ENCODE results near the gene TCP1.
A peak's percentile ranks its signal among the peaks of the same experiment; 100 is the strongest.
"Not testable (repeated sequence)": the region's sequence is repeated elsewhere in the genome, so short reads cannot be mapped to it uniquely, and the experiment has no call there.

TCP1 gene

DNA sequence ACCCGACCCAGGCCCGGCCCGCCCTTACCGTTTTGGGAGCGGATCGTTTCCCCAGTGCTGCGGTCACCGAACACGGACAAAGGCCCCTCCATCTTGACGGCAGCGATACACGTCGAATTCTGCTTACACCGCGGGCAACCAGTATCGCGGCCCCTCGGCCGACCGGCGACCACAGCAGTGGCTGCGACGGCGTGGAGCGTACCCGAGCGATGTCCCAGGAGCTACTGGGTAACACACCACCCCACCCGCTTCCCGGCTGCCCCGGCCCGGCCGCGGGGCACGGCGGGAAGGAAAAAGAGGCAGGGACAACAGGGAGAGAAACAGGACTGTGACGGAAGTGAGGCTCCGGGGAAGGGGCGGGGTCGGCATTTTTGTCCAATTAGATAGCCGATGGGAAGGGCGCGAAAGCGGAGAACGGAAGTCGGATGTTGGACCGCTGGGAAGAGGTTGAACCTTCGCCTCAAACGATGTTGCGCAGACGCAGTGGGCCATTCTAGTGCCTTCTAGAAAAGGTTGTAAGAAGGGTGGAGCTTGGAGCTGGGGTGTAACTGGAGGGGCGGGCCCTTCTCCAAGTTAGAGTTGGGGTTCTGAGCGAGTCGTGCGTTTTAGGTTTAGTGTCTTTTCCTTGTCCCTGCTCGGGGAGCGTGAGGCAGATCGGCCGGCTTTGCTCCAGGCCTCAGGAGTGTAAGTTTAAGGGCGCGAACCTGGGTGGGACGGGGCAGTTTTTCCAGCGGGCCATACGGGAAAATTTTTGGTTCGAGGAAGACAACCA, at the start of gene TCP1:
Gene TCP1 (minus strand): TSS at position 226 of the 772 bp plus-strand sequence. CDS start 134 bp downstream, at position 92.
- DNase-seq (ENCODE audit: low read depth, low spot score): peak; percentile 100

DNA sequence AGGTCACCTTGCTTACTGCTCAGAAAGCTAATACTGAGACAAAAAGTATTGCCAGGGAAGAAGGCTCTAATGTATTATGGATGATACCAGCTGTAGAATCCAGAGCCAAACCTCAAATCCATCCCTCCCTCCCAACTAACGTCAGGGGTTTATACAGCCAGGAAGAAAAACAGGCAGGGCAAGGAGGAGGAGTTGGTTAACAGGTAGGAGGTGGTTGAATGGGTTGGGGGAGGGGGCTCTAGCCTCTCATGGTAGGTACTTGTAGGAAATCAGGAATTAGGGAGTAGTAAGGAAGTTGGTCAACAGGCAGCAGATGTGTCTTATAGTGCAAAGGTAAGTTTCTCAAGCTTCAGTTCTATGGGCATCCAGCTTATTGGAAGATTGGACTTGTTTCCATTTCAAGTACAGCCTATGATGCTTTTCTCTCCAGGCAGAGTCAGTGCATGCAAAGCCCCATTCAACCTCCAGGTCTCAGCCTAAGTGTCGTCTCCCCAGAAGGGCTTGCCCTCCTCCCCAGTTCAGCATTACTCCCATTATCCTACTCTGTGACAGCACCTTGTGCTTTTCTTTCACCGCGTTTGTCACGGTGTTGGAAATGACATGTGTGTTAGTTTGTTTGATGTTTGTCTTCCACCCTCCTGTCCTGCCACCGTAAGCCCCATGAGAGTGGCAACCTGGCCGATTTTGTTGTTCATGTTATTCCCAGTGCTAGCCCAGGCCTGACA, 48.8 kb upstream of the TCP1 start:
- peak; percentile 20 for DNase-seq (ENCODE audit: low read depth, low spot score)

DNA sequence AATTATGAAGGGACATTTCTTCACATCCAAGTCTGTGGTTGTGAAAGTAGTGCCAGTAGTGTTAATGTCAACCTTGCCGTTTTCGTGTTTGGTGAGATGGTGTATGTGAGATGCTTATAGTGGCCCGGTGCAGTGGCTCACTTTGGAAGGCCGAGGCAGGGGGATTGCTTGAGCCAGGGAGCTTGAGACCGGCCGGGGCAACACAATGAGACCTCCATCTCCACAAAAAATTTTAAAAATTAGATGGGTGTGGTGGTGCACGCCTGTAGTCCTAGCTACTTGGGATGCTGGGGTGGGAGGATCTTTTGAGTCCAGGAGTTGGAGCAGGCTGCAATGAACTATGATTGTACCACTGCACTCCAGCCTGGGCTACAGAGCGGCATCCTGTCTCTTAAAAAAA, 48.1 kb upstream of the TCP1 start:
- no peak for DNase-seq (ENCODE audit: low read depth, low spot score)

- no peak for DNase-seq (ENCODE audit: low read depth, low spot score)
Measured at GRCh38 chr6:159836718-159837490, 47.5 kb upstream of the TCP1 start.

GRCh38 chr6:159833997-159834603, 44.7 kb upstream of the TCP1 start:
- DNase-seq (ENCODE audit: low read depth, low spot score): no peak

- DNase-seq (ENCODE audit: low read depth, low spot score): no peak
Measured at GRCh38 chr6:159833556-159833955, 44.2 kb upstream of the TCP1 start.

- DNase-seq (ENCODE audit: low read depth, low spot score): no peak
Measured at GRCh38 chr6:159832946-159833345, 43.5 kb upstream of the TCP1 start.

DNA sequence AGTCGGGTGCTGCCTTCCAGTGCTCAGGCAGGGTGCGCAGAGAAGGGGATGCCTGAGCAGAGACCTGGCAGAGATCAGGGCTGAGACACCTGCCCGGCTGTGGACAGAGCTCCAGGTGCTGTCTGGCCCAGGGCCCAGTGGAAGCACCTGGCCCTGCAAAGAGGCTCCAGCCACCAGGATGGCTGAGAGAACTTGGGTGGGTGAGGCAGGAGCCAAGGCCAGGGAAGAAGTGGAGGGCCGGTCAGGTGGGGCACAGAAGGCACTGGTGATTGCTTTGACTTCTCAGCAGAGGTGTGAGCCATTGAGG, 41.9 kb upstream of the TCP1 start:
- no peak for DNase-seq (ENCODE audit: low read depth, low spot score)

DNA sequence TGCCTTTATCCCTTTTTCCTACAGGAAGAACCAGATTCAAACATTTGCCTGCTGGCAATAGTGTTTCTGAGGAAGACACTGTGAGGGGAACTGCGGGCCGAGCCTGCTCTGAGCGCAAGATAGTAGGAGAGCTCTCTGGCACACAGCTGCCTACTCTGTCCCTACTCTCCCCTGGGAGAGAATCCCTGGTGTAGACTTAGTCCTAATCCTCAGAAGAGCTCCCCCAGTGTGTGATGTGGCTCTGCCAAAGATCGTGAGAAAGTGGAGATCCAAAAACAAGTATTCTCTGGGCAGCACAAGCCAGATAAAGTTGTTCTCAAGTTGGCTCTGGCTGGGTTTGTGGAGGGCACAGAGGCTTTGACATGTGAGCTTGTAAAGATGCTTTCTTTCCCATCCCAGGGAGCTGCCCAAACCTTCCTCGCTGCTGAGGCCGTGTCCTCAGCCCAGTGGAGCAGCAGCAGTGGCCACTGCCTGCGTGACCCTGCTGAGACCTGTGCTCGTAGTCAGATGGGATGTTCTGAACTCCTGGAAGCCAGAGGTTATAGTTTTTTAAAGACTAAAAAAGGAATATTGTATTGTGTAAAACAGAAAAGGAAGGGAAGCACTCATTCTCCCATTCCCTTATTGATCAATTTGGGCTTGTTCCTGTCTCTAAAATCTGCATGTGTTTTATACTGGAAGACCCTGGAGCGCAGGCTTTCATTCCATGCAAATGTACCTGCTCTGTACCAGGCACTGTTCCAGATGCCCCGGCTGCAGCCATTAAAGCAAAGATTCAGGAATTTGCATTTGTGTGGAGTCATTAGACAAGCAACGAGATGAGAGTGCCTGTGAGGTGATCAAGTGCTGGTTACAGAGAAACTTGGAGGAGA, 41.3 kb upstream of the TCP1 start:
- DNase-seq (ENCODE audit: low read depth, low spot score): no peak

DNA sequence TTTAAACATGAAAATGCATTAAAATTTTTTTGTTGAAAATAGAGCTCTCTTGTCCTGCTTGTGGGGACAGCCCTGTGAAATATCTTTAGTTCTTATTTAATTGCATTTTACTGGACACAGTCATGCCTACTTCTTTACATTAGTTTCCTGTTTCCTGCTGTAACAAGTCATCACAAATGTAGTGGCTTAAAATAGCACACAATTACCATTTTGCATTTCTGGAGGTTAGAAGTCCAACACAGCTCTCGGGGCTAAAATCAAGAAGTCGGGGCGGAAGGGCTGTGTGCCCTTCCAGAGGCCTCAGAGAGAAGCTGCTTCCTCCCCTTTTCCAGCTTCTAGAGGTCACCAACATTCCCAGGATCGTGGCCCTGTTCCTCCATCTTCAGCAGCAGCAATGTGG, 40.1 kb upstream of the TCP1 start:
- no peak for DNase-seq (ENCODE audit: low read depth, low spot score)

- no peak for DNase-seq (ENCODE audit: low read depth, low spot score)
Measured at GRCh38 chr6:159828074-159828473, 38.7 kb upstream of the TCP1 start.

- no peak for DNase-seq (ENCODE audit: low read depth, low spot score)
Measured at GRCh38 chr6:159826968-159827647, 37.7 kb upstream of the TCP1 start.

DNA sequence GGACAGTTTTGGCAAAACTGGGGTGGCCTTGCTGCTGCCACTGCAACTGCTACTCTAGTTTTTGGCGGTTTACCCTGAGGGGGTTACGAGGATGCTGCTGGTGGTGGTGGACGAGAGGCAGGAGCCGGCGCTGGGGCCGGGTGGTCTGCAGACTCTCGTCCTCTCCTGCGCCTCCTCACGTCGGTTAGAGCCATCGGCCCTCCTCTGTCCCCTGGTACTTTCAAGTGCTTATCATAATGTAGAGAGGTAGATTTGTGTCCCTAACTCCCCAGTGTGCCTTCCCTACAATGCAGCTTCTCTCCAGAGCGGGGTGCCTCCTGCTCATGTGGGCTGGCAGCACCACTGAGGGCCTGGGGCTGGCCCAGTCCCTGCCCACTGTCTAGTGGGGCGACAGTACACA, 36.6 kb upstream of the TCP1 start:
- no peak for DNase-seq (ENCODE audit: low read depth, low spot score)

DNA sequence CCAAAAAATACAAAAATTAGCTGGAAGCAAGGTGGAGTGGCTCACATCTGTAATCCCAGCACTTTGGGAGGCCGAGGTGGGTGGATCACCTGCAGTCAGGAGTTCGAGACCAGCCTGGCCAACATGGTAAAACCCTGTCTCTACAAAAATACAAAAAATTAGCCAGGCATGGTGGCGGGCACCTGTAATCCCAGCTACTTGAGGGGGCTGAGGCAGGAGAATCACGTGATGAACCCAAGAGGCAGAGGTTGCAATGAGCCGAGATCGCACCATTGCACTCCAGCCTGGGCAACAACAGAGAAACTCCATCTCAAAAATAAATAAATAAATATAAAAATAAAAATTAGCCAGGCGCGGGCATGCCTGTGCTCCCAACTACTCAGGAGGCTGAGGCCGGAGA, 35.3 kb upstream of the TCP1 start:
- not testable (repeated sequence) for DNase-seq (ENCODE audit: low read depth, low spot score)

DNA sequence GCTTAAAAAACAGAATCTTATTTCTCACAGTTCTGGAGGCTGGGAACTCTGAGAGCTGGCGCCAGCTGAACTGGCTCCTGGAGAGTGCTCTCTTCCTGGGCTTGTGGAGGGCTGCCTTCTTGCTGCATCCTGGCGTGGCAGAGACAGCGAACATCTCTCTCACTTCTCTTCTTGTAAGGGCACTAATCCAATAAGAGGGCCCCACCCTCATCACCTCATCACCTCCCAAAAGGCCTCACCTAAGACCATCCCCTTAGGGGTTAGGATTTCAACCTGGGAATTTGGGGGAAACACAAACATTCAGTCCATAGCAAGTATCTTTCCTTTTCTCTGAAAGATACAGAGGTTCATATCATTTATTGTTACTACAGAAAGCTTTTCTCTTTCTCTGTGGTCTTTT, 34.6 kb upstream of the TCP1 start:
- DNase-seq (ENCODE audit: low read depth, low spot score): no peak

DNA sequence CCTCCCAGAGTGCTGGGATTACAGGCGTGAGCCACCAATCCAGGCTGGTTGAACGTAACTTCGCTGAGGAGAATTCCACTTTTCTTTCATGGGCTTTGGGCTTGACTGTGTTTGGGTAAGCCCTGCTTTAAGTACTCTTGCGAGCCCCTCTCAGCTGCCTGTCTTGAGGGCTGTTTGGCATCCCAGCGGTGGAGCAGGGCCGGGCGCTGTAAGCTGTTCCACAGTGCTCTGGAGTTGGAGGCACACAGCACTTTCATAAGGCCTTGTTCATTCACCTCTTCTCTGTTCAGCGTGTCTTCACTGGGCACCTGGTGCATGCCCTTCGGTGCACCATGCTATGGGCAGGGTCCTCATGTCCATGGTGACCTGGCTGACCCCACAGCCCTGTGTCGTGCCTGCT, 32.3 kb upstream of the TCP1 start:
- DNase-seq (ENCODE audit: low read depth, low spot score): no peak

DNA sequence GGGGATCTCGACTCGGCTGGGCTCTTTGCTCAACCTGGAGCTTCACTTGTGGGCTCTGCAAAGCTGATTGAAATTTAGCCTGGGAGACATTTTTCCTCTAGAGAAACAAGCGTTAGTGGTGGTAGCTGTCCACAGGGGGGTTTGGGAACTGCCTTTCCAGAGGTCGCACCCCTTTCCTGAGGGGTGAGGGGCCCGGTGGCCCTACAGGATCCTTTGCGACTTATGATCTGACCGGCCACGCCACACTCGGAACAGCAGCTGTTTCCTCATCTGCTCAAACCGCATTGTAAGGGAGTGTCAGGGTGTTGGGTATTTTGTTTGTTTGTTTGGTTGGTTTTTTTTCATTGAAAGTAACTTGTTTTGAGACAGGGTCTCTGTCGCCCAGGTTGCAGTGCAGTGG, 31.7 kb upstream of the TCP1 start:
- DNase-seq (ENCODE audit: low read depth, low spot score): no peak

DNA sequence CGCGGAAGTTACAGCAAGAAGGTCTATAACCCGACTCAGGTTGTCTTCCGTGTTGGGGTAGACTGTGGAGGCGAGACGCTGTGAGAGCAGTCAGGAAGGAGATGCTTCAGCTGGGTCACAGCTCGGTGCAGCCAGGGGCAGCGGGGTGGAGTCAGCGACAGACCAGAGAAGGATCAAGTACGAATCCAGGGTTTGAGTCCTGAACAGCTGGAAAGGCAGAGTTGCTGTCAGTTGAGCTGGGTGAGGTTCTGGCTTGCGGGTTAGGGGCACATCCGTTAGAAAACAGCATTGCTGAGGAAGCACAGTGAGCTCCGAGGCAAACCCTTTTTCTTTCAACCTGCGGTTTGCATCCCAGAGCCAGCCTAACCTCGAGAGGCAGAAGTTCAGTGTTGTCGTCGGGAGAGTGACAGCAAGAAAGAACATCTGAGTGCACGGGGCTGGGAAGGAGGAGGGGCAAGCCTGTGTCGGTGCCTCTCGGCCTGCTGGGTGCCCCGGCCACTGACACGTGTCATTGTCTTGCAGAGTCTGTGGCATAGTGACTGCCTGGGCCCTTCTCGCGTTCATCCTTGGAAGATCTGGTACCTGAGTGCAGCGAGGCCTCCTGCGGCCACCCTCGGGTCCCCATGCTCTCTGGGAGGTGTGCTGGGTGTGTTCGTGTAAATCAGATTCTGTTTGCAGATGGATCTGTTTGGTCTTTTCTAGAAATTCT, 30.7 kb upstream of the TCP1 start:
- DNase-seq (ENCODE audit: low read depth, low spot score): peak; percentile 41

- no peak for DNase-seq (ENCODE audit: low read depth, low spot score)
Measured at GRCh38 chr6:159819098-159819497, 29.7 kb upstream of the TCP1 start.

Data from ELF-1 (cell line).